ENCODE data around the gene FBN1. TPM values are rescaled to one million over a fixed set of nuclear protein-coding genes. Genes with fewer than 3 reads are reported as not detected.

The FBN1 gene
- total and polyA plus RNA-seq, 10 of the 15 experiments (the other 5 are each of a cell fraction or from before 2014, with no cell fraction given), result 2.2 to 15.3 (median 7.0) TPM

DNA sequence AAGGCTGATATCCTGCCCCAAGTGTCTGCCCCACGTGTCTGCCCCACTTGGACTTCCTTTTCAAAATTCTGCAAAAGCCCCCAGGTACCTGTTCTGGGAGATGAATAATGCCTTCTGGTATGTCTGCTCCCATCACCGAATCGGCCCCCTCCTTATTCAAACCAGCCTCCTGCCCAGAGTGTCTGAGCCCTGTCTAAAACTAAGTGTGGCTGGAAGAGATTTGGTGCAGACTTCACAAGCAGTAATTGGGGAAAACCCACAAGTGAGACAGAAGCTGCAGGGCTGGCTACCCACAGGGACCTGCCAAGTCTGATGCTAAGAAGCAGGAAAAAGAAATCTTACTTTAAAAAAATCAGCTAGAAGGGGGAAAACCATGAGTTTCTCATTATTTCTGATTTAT, 229.2 kb downstream of the FBN1 start:
- ChIA-PET RAD21 (ENCODE audit: unreplicated experiment) (interaction anchor here (1.8 kb wide), 1 partner anchor 13 kb away, joined by 5 read pairs; no protein-coding TSS in a partner anchor), SMC1A (ENCODE audit: uncharacterized antibody, unreplicated experiment) (interaction anchor here (0.6 to 2.3 kb wide), 4 partner anchors 9 to 331 kb away, joined by 3 to 10 read pairs (median 4); no protein-coding TSS in a partner anchor), CTCF (interaction anchor here (0.6 to 1.3 kb wide), 2 partner anchors 57 to 1829 kb away, joined by 3 to 5 read pairs; no protein-coding TSS in a partner anchor), POLR2A (no interaction called here)
- in situ Hi-C loops (cut with MboI) (no loop called here), intact Hi-C loops (cut with micrococcal nuclease; ENCODE audit: unreplicated experiment) (no loop called here)
- no TSS peak for BruUV-seq (replicated peaks)
- no peaks in the 10 kb centered on the region for H3K9me3 ChIP-seq (replicated peaks; ENCODE audit: control insufficient read depth, insufficient read depth, low read length)
- WGBS (ENCODE audit: insufficient coverage, insufficient replicate concordance, low lambda C conversion rate, missing lambda C conversion rate), result 22% methylated on average over 3 of the region's 3 CpGs
- H2AFZ ChIP-seq (ENCODE audit: control insufficient read depth, low read depth, low read length), result no peak overlapping the region
- no peak for DNase-seq (ENCODE audit: low read depth, low spot score)
- peak; percentile 80 for ATAC-seq
- no peaks in the 10 kb centered on the region for H4K20me1 ChIP-seq (ENCODE audit: control insufficient read depth, insufficient read depth)
- no peaks in the 10 kb centered on the region; a peak in 1 of 4 replicates for H3K36me3 ChIP-seq (ENCODE audit: control insufficient read depth in 2 of 2, insufficient read depth in 2 of 2, low read length in 1 of 2)
- no peak for FAIRE-seq
- H3K79me2 ChIP-seq (ENCODE audit: control insufficient read depth, insufficient read depth, low read length), result no peaks in the 10 kb centered on the region
- no peak overlapping the region for H3K4me2 ChIP-seq (ENCODE audit: control insufficient read depth, insufficient read depth)
- no peak overlapping the region for H3K9ac ChIP-seq (ENCODE audit: control insufficient read depth, insufficient read depth, low read length)
- H3K27ac ChIP-seq (ENCODE audit: control insufficient read depth, insufficient read depth), result no peak overlapping the region
- H3K4me1 ChIP-seq (ENCODE audit: control insufficient read depth, insufficient read depth, low read length), result peaks cover 1% of the 10 kb centered on the region; the same call in 1 of the 2 replicates
- no peaks in the 10 kb centered on the region for H3K27me3 ChIP-seq (replicated peaks in 1 of 2; ENCODE audit: control insufficient read depth in 2 of 2, insufficient read depth in 2 of 2, low read length in 1 of 2)
- no peak overlapping the region for H3K4me3 ChIP-seq
- TF ChIP-seq MTA3 (IDR thresholded peaks at IDR 0.05; ENCODE audit: borderline replicate concordance, low read length) (no peak), ZSCAN29 (IDR thresholded peaks at IDR 0.05) (no peak), YBX1 (IDR thresholded peaks at IDR 0.05) (no peak), SMAD1 (IDR thresholded peaks at IDR 0.05; ENCODE audit: low read depth, partially characterized antibody) (no peak), SPI1 (IDR thresholded peaks at IDR 0.05; ENCODE audit: borderline replicate concordance, insufficient read depth, low read depth, low read length) (no peak), JUNB (IDR thresholded peaks at IDR 0.05) (no peak), RCOR1 (conservative IDR thresholded peaks at IDR 0.05; ENCODE audit: low read depth, low read length) (no peak), SUPT20H (IDR thresholded peaks at IDR 0.05; ENCODE audit: borderline replicate concordance, control insufficient read depth, low read depth, low read length) (no peak), MEF2A (IDR thresholded peaks at IDR 0.05; ENCODE audit: insufficient read depth, low read depth, low read length) (no peak)
- TF ChIP-seq, protein P1, sequence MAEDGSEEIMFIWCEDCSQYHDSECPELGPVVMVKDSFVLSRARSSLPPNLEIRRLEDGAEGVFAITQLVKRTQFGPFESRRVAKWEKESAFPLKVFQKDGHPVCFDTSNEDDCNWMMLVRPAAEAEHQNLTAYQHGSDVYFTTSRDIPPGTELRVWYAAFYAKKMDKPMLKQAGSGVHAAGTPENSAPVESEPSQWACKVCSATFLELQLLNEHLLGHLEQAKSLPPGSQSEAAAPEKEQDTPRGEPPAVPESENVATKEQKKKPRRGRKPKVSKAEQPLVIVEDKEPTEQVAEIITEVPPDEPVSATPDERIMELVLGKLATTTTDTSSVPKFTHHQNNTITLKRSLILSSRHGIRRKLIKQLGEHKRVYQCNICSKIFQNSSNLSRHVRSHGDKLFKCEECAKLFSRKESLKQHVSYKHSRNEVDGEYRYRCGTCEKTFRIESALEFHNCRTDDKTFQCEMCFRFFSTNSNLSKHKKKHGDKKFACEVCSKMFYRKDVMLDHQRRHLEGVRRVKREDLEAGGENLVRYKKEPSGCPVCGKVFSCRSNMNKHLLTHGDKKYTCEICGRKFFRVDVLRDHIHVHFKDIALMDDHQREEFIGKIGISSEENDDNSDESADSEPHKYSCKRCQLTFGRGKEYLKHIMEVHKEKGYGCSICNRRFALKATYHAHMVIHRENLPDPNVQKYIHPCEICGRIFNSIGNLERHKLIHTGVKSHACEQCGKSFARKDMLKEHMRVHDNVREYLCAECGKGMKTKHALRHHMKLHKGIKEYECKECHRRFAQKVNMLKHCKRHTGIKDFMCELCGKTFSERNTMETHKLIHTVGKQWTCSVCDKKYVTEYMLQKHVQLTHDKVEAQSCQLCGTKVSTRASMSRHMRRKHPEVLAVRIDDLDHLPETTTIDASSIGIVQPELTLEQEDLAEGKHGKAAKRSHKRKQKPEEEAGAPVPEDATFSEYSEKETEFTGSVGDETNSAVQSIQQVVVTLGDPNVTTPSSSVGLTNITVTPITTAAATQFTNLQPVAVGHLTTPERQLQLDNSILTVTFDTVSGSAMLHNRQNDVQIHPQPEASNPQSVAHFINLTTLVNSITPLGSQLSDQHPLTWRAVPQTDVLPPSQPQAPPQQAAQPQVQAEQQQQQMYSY (CRISPR knock-in tag; IDR thresholded peaks at IDR 0.05), result no peak
- TF ChIP-seq, protein P2, sequence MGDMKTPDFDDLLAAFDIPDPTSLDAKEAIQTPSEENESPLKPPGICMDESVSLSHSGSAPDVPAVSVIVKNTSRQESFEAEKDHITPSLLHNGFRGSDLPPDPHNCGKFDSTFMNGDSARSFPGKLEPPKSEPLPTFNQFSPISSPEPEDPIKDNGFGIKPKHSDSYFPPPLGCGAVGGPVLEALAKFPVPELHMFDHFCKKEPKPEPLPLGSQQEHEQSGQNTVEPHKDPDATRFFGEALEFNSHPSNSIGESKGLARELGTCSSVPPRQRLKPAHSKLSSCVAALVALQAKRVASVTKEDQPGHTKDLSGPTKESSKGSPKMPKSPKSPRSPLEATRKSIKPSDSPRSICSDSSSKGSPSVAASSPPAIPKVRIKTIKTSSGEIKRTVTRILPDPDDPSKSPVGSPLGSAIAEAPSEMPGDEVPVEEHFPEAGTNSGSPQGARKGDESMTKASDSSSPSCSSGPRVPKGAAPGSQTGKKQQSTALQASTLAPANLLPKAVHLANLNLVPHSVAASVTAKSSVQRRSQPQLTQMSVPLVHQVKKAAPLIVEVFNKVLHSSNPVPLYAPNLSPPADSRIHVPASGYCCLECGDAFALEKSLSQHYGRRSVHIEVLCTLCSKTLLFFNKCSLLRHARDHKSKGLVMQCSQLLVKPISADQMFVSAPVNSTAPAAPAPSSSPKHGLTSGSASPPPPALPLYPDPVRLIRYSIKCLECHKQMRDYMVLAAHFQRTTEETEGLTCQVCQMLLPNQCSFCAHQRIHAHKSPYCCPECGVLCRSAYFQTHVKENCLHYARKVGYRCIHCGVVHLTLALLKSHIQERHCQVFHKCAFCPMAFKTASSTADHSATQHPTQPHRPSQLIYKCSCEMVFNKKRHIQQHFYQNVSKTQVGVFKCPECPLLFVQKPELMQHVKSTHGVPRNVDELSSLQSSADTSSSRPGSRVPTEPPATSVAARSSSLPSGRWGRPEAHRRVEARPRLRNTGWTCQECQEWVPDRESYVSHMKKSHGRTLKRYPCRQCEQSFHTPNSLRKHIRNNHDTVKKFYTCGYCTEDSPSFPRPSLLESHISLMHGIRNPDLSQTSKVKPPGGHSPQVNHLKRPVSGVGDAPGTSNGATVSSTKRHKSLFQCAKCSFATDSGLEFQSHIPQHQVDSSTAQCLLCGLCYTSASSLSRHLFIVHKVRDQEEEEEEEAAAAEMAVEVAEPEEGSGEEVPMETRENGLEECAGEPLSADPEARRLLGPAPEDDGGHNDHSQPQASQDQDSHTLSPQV (IDR thresholded peaks at IDR 0.05), result no peak
- TF ChIP-seq, protein P3, sequence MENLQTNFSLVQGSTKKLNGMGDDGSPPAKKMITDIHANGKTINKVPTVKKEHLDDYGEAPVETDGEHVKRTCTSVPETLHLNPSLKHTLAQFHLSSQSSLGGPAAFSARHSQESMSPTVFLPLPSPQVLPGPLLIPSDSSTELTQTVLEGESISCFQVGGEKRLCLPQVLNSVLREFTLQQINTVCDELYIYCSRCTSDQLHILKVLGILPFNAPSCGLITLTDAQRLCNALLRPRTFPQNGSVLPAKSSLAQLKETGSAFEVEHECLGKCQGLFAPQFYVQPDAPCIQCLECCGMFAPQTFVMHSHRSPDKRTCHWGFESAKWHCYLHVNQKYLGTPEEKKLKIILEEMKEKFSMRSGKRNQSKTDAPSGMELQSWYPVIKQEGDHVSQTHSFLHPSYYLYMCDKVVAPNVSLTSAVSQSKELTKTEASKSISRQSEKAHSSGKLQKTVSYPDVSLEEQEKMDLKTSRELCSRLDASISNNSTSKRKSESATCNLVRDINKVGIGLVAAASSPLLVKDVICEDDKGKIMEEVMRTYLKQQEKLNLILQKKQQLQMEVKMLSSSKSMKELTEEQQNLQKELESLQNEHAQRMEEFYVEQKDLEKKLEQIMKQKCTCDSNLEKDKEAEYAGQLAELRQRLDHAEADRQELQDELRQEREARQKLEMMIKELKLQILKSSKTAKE (IDR thresholded peaks at IDR 0.05; ENCODE audit: low read depth, poor library complexity, severe bottlenecking), result no peak
- TF ChIP-seq, protein P4, sequence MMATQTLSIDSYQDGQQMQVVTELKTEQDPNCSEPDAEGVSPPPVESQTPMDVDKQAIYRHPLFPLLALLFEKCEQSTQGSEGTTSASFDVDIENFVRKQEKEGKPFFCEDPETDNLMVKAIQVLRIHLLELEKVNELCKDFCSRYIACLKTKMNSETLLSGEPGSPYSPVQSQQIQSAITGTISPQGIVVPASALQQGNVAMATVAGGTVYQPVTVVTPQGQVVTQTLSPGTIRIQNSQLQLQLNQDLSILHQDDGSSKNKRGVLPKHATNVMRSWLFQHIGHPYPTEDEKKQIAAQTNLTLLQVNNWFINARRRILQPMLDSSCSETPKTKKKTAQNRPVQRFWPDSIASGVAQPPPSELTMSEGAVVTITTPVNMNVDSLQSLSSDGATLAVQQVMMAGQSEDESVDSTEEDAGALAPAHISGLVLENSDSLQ (IDR thresholded peaks at IDR 0.05), result no peak
